ENCODE measurements around the gene MVB12B. TPM values are rescaled to one million over a fixed set of nuclear protein-coding genes. Genes with fewer than 3 reads are reported as not detected.

MVB12B gene
- total RNA-seq, 1 experiment from 2014 or later = 9.4 TPM

GRCh38 chr9:126550891-126551351 is 224.3 kb downstream of the MVB12B start:
- no peak for DNase-seq (ENCODE audit: low read depth, low spot score)
- H3K4me1 ChIP-seq (ENCODE audit: control insufficient read depth, insufficient read depth, low read length) = no peaks in the 10 kb centered on the region
- H3K9me3 ChIP-seq (ENCODE audit: control insufficient read depth, insufficient read depth, low read depth, low read length) = no peaks in the 10 kb centered on the region
- no TSS peak for BruUV-seq (replicated peaks)
- ChIA-PET POLR2A (interaction anchor here (0.6 kb wide), 2 partner anchors 326 to 635 kb away, joined by 4 read pairs; no protein-coding TSS in a partner anchor), CTCF (interaction anchor here (0.6 kb wide), 2 partner anchors 17 to 34 kb away, joined by 3 to 5 read pairs; no protein-coding TSS in a partner anchor)
- TF ChIP-seq TCF7L2 (IDR thresholded peaks at IDR 0.05; ENCODE audit: low read depth, low read length) = no peak
- TF ChIP-seq SIN3A (IDR thresholded peaks at IDR 0.05; ENCODE audit: borderline replicate concordance, insufficient read depth, low read depth, low read length) = no peak
- no peak for TF ChIP-seq REST (IDR thresholded peaks at IDR 0.05; ENCODE audit: insufficient read depth in 1 of 2, low read depth in 2 of 2, low read length in 1 of 2)
- no peak for TF ChIP-seq POLR2AphosphoS5 (IDR thresholded peaks at IDR 0.05; ENCODE audit: low read depth, low read length)
- TF ChIP-seq, protein P1, sequence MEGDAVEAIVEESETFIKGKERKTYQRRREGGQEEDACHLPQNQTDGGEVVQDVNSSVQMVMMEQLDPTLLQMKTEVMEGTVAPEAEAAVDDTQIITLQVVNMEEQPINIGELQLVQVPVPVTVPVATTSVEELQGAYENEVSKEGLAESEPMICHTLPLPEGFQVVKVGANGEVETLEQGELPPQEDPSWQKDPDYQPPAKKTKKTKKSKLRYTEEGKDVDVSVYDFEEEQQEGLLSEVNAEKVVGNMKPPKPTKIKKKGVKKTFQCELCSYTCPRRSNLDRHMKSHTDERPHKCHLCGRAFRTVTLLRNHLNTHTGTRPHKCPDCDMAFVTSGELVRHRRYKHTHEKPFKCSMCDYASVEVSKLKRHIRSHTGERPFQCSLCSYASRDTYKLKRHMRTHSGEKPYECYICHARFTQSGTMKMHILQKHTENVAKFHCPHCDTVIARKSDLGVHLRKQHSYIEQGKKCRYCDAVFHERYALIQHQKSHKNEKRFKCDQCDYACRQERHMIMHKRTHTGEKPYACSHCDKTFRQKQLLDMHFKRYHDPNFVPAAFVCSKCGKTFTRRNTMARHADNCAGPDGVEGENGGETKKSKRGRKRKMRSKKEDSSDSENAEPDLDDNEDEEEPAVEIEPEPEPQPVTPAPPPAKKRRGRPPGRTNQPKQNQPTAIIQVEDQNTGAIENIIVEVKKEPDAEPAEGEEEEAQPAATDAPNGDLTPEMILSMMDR (IDR thresholded peaks at IDR 0.05) = no peak
- H3K27ac ChIP-seq (ENCODE audit: low read length) = no peak overlapping the region
- intact Hi-C loops (cut with micrococcal nuclease; ENCODE audit: unreplicated experiment) = no loop called here
- in situ Hi-C loops (cut with HindIII; ENCODE audit: low pct_unique_long_range_greater_than_20kb, low sequenced_read_pairs) = no loop called here
- H3K27me3 ChIP-seq (ENCODE audit: control insufficient read depth, insufficient read depth, low read length) = no peaks in the 10 kb centered on the region
- no peak overlapping the region for H3K4me3 ChIP-seq (ENCODE audit: low read depth in 2 of 2, low read length in 2 of 2)
- no peaks in the 10 kb centered on the region for H3K36me3 ChIP-seq (ENCODE audit: control insufficient read depth, insufficient read depth, low read length)
- ATAC-seq = no peak

- no peaks in the 10 kb centered on the region for H3K4me1 ChIP-seq (ENCODE audit: control insufficient read depth, insufficient read depth, low read length)
Observed at GRCh38 chr9:126551812-126552211, 225.2 kb downstream of the MVB12B start.

More at GRCh38 chr9:126551812-126552211, 225.2 kb downstream of the MVB12B start:
- Histone ChIP-seq H3K27ac (ENCODE audit: low read length) (no peak overlapping the region), H3K27me3 (ENCODE audit: control insufficient read depth, insufficient read depth, low read length) (no peaks in the 10 kb centered on the region), H3K4me3 (ENCODE audit: low read depth in 2 of 2, low read length in 2 of 2) (no peak overlapping the region), H3K36me3 (ENCODE audit: control insufficient read depth, insufficient read depth, low read length) (no peaks in the 10 kb centered on the region), H3K9me3 (ENCODE audit: control insufficient read depth, insufficient read depth, low read depth, low read length) (no peaks in the 10 kb centered on the region)
- TF ChIP-seq SIN3A (IDR thresholded peaks at IDR 0.05; ENCODE audit: borderline replicate concordance, insufficient read depth, low read depth, low read length) = no peak
- TF ChIP-seq POLR2AphosphoS5 (IDR thresholded peaks at IDR 0.05; ENCODE audit: low read depth, low read length) = no peak
- TF ChIP-seq, protein P1 (IDR thresholded peaks at IDR 0.05) = no peak
- TF ChIP-seq REST (IDR thresholded peaks at IDR 0.05; ENCODE audit: insufficient read depth in 1 of 2, low read depth in 2 of 2, low read length in 1 of 2) = no peak
- TF ChIP-seq TCF7L2 (IDR thresholded peaks at IDR 0.05; ENCODE audit: low read depth, low read length) = no peak
- DNase-seq (ENCODE audit: low read depth, low spot score) (no peak), ATAC-seq (no peak)
- ChIA-PET CTCF (interaction anchor here (0.6 to 1.0 kb wide), 3 partner anchors 33 to 366 kb away, joined by 3 to 5 read pairs (median 4); no protein-coding TSS in a partner anchor), POLR2A (interaction anchor here (0.6 kb wide), 1 partner anchor 636 kb away, joined by 4 read pairs; no protein-coding TSS in a partner anchor)
- no TSS peak for BruUV-seq (replicated peaks)
- intact Hi-C loops (cut with micrococcal nuclease; ENCODE audit: unreplicated experiment) = no loop called here
- in situ Hi-C loops (cut with HindIII; ENCODE audit: low pct_unique_long_range_greater_than_20kb, low sequenced_read_pairs) = no loop called here
